Ishikawa (cell line): ENCODE measurements around the gene AMIGO2.

ENCODE experiments used
- EP300 ChIP-seq: IDR thresholded peaks from 2 replicates; pipeline ENCODE4 v1.6.1; 2012; ENCODE audit warnings: borderline replicate concordance
- RAD21 ChIP-seq: IDR thresholded peaks from 2 replicates; pipeline ENCODE4 v1.6.1; 2012; ENCODE audit warnings: low read depth
- TEAD4 ChIP-seq: IDR thresholded peaks from 2 replicates; pipeline ENCODE4 v1.6.1; 2012
- YY1 ChIP-seq: IDR thresholded peaks from 2 replicates; pipeline ENCODE4 v1.6.1; 2012; ENCODE audit warnings: low read depth
- ZBTB7A ChIP-seq: IDR thresholded peaks from 2 replicates; pipeline ENCODE4 v1.6.1; 2012; ENCODE audit warnings: low read depth
- TF ChIP-seq, protein P1 (sequence below): IDR thresholded peaks from 2 replicates; pipeline ENCODE4 v1.6.1; 2012
- TF ChIP-seq, protein P2 (sequence below): IDR thresholded peaks from 2 replicates; pipeline ENCODE4 v1.6.1; 2012
- TF ChIP-seq, protein P3 (sequence below): IDR thresholded peaks from 2 replicates; pipeline ENCODE4 v1.6.1; 2012; ENCODE audit warnings: low read depth, mild to moderate bottlenecking

DNA sequence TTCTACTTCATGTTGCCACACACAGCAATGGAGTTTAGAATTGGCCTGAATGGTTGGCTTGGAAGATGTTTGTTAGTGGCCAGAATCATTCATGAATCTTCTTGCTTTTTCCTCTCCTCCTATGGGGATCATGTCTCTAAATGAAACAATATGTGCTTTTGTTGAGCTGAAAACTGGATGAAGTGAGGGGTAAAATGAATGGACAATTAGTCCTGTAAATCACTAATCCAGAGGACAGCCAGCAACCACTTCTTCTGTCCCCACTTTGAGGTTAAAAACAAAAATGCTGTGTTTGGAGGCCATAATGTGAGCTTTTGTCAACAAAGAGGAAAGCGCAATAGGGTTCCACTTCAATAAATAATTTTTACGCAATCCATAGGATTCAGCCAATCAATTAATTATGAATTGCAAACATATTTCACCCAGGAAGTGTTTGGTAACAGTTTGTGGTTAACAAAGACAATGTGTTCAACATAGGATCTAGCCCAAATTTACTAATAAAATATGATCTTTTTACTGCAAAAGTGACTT, 30.3 kb upstream of the AMIGO2 start:
- TF ChIP-seq RAD21 (no peak; the same call in 1 of the 2 replicates), YY1 (no peak), EP300 (peak; percentile 69; the same call in 1 of the 2 replicates), ZBTB7A (no peak), TEAD4 (0 out of 2 replicates have a peak, but pooled peaks have one; percentile 12)
- TF ChIP-seq, protein P1, sequence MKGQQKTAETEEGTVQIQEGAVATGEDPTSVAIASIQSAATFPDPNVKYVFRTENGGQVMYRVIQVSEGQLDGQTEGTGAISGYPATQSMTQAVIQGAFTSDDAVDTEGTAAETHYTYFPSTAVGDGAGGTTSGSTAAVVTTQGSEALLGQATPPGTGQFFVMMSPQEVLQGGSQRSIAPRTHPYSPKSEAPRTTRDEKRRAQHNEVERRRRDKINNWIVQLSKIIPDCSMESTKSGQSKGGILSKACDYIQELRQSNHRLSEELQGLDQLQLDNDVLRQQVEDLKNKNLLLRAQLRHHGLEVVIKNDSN: no peak
- TF ChIP-seq, protein P2, sequence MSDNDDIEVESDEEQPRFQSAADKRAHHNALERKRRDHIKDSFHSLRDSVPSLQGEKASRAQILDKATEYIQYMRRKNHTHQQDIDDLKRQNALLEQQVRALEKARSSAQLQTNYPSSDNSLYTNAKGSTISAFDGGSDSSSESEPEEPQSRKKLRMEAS: no peak
- TF ChIP-seq, protein P3, sequence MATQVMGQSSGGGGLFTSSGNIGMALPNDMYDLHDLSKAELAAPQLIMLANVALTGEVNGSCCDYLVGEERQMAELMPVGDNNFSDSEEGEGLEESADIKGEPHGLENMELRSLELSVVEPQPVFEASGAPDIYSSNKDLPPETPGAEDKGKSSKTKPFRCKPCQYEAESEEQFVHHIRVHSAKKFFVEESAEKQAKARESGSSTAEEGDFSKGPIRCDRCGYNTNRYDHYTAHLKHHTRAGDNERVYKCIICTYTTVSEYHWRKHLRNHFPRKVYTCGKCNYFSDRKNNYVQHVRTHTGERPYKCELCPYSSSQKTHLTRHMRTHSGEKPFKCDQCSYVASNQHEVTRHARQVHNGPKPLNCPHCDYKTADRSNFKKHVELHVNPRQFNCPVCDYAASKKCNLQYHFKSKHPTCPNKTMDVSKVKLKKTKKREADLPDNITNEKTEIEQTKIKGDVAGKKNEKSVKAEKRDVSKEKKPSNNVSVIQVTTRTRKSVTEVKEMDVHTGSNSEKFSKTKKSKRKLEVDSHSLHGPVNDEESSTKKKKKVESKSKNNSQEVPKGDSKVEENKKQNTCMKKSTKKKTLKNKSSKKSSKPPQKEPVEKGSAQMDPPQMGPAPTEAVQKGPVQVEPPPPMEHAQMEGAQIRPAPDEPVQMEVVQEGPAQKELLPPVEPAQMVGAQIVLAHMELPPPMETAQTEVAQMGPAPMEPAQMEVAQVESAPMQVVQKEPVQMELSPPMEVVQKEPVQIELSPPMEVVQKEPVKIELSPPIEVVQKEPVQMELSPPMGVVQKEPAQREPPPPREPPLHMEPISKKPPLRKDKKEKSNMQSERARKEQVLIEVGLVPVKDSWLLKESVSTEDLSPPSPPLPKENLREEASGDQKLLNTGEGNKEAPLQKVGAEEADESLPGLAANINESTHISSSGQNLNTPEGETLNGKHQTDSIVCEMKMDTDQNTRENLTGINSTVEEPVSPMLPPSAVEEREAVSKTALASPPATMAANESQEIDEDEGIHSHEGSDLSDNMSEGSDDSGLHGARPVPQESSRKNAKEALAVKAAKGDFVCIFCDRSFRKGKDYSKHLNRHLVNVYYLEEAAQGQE: no peak
